Stimulated activated naive B cell treated with anti-CD40 and anti-IgM and Interleukin-4, amounts not matched to agents 10 μg/mL and 1 μg/mL and 100 μg/mL, for 72 hours (primary cell): Measurements from ENCODE around the gene HMGXB3.

ENCODE experiments used
- ATAC-seq, 2 donors: fragments of 150-1000 bp; cut with Tn5 transposase; replicated peaks; 2 replicates each; pipeline ENCODE4 v1.10.0; 2021; ENCODE audit warnings: moderate library complexity in 1 of 2
- DNase-seq: peaks from one replicate; pipeline ENCODE4 v3.0.0; 2021
- H3K27ac Mint-ChIP-seq: one replicate; pipeline ENCODE4 v1.8.0; 2022; ENCODE audit warnings: mild to moderate bottlenecking, mixed read lengths
- H3K27me3 Mint-ChIP-seq, 2 donors: one replicate each; pipeline ENCODE4 v1.8.0; 2022; ENCODE audit warnings: mixed read lengths in 2 of 2
- H3K36me3 Mint-ChIP-seq, 2 donors: one replicate each; pipeline ENCODE4 v1.8.0; 2022; ENCODE audit warnings: mixed read lengths in 2 of 2, mild to moderate bottlenecking in 1 of 2
- H3K4me1 Mint-ChIP-seq, 2 donors: one replicate each; pipeline ENCODE4 v1.8.0; 2022; ENCODE audit warnings: mixed read lengths in 2 of 2, mild to moderate bottlenecking in 1 of 2
- H3K4me3 Mint-ChIP-seq, 2 donors: one replicate each; pipeline ENCODE4 v1.8.0; 2022; ENCODE audit warnings: mild to moderate bottlenecking in 2 of 2, mixed read lengths in 2 of 2, moderate library complexity in 1 of 2
- H3K9me3 Mint-ChIP-seq, 2 donors: one replicate each; pipeline ENCODE4 v1.8.0; 2022; ENCODE audit warnings: mixed read lengths in 2 of 2, mild to moderate bottlenecking in 1 of 2

HMGXB3 gene

GRCh38 chr5:150000256-150000989 is at the start of gene HMGXB3, which contains the start of gene TIGD6:
TSS of gene HMGXB3 (plus strand) at chr5:150000739. CDS start at chr5:150004853, 4,114 bp downstream.
TSS of gene TIGD6 (minus strand) at chr5:150000654. CDS start at chr5:149996348, 4,306 bp downstream.
- Mint-ChIP-seq H3K27me3 (no peaks in the 10 kb centered on the region), H3K27ac (peak within 1 kb of the TSS; percentile 97), H3K4me3 (peak within 1 kb of the TSS; percentile 85 to 90), H3K36me3 (peaks cover 21 to 35% of the 10 kb centered on the region in 2 donors), H3K4me1 (peaks cover 31 to 48% of the 10 kb centered on the region in 2 donors), H3K9me3 (no peaks in the 10 kb centered on the region)
- peak; percentile 93 to 94 for ATAC-seq
- peak; percentile 96 for DNase-seq

- Mint-ChIP-seq H3K4me3 (no peak overlapping the region), H3K36me3 (no peaks in the 10 kb centered on the region), H3K27ac (no peak overlapping the region), H3K9me3 (no peaks in the 10 kb centered on the region), H3K27me3 (peaks cover 14 to 18% of the 10 kb centered on the region in 2 donors), H3K4me1 (no peaks in the 10 kb centered on the region)
- DNase-seq (no peak), ATAC-seq (no peak)
These were observed 49.3 kb upstream of the HMGXB3 start for GRCh38 chr5:149951138-149951749.

- Mint-ChIP-seq H3K27ac (no peak overlapping the region), H3K27me3 (peaks cover 10 to 13% of the 10 kb centered on the region in 2 donors), H3K4me3 (no peak overlapping the region), H3K4me1 (no peaks in the 10 kb centered on the region), H3K36me3 (no peaks in the 10 kb centered on the region), H3K9me3 (no peaks in the 10 kb centered on the region)
- ATAC-seq: no peak
- DNase-seq: no peak
These were observed 47.0 kb upstream of the HMGXB3 start for GRCh38 chr5:149953436-149954121.

DNA sequence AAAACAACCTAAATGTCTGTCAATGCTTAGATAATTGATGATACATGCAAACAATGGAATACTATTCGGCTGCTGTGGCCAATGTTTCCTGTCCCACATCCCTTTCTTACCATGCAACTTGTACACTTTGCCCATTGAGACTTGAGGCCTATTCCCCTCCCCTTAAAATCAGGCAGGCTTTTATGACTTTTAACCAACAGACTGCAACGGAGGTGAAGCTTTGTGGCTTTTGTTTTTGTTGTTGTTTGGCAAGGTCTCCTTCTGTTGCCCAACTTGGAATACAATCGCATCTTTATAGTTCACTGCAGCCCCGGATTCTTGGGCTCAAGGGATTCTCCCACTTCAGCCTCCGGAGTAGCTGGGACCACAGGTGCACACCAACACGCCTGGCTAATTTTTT is 45.7 kb upstream of the HMGXB3 start:
- Mint-ChIP-seq H3K36me3 (peaks cover 0 to 2% of the 10 kb centered on the region in 2 donors), H3K4me3 (no peak overlapping the region), H3K4me1 (peaks cover 4 to 7% of the 10 kb centered on the region in 2 donors), H3K9me3 (peaks cover 0 to 1% of the 10 kb centered on the region in 2 donors), H3K27me3 (peaks cover 4 to 11% of the 10 kb centered on the region in 2 donors), H3K27ac (no peak overlapping the region)
- DNase-seq: no peak
- no peak for ATAC-seq

GRCh38 chr5:149956685-149957084 is 43.9 kb upstream of the HMGXB3 start:
- DNase-seq (no peak), ATAC-seq (no peak)
- Mint-ChIP-seq H3K9me3 (peaks cover 0 to 1% of the 10 kb centered on the region in 2 donors), H3K27me3 (peaks cover 0 to 3% of the 10 kb centered on the region in 2 donors), H3K4me3 (no peak overlapping the region), H3K36me3 (peaks cover 0 to 2% of the 10 kb centered on the region in 2 donors), H3K27ac (no peak overlapping the region), H3K4me1 (peaks cover 13 to 22% of the 10 kb centered on the region in 2 donors)

DNA sequence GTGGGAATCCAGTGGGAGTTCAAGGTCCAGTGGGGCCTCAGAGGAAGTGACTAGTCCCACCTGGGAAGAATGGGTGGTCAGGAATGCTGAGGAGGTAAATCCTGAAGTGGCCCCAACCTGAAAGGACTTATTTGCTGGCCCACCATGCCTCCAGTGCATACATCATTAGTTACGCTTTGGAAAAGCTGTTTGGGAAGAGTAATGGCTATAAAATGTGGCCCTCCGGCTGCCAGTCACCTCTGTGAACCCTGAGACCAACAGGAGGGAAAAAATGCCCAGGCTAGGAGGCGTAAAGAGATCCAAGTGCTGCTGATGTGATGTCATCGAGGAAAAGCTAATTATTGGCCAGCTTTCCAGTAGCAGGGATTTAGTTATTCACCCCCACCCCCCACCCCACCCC is 42.7 kb upstream of the HMGXB3 start:
- Mint-ChIP-seq H3K36me3 (peaks cover 3 to 9% of the 10 kb centered on the region in 2 donors), H3K27me3 (no peaks in the 10 kb centered on the region), H3K4me1 (peaks cover 19 to 34% of the 10 kb centered on the region in 2 donors), H3K4me3 (no peak overlapping the region), H3K9me3 (peaks cover 0 to 1% of the 10 kb centered on the region in 2 donors), H3K27ac (no peak overlapping the region)
- DNase-seq (no peak), ATAC-seq (no peak)

- ATAC-seq (peak; percentile 37 to 47), DNase-seq (peak; percentile 58)
- no peaks in the 10 kb centered on the region for H3K27me3 Mint-ChIP-seq
- peaks cover 19 to 36% of the 10 kb centered on the region in 2 donors for H3K4me1 Mint-ChIP-seq
- peaks cover 0 to 1% of the 10 kb centered on the region in 2 donors for H3K9me3 Mint-ChIP-seq
- H3K4me3 Mint-ChIP-seq: peak overlapping the region; percentile 87 to 94
- peak overlapping the region; percentile 99 for H3K27ac Mint-ChIP-seq
- H3K36me3 Mint-ChIP-seq: peaks cover 3 to 10% of the 10 kb centered on the region in 2 donors
These were observed 40.9 kb upstream of the HMGXB3 start for GRCh38 chr5:149959406-149960236.

- Mint-ChIP-seq H3K4me3 (peak within 1 kb of the TSS; percentile 87 to 94), H3K27me3 (no peaks in the 10 kb centered on the region), H3K4me1 (peaks cover 19 to 36% of the 10 kb centered on the region in 2 donors), H3K36me3 (peaks cover 3 to 10% of the 10 kb centered on the region in 2 donors), H3K27ac (peak within 1 kb of the TSS; percentile 99), H3K9me3 (peaks cover 0 to 1% of the 10 kb centered on the region in 2 donors)
- ATAC-seq: peak; percentile 98 to 99
- peak; percentile 95 for DNase-seq
These were observed 40.0 kb upstream of the HMGXB3 start, which contains the start of gene SLC26A2 for GRCh38 chr5:149960272-149961185. TSS of gene SLC26A2 (plus strand) at chr5:149960758. CDS start at chr5:149977653, 16,895 bp downstream.

GRCh38 chr5:149961186-149961685 is 39.3 kb upstream of the HMGXB3 start:
- ATAC-seq: no peak
- peaks cover 0 to 1% of the 10 kb centered on the region in 2 donors for H3K9me3 Mint-ChIP-seq
- peaks cover 3 to 10% of the 10 kb centered on the region in 2 donors for H3K36me3 Mint-ChIP-seq
- no peak for DNase-seq
- no peaks in the 10 kb centered on the region for H3K27me3 Mint-ChIP-seq
- peak overlapping the region; percentile 53 for H3K27ac Mint-ChIP-seq
- H3K4me3 Mint-ChIP-seq: peak overlapping the region; percentile 87 to 94
- peaks cover 19 to 36% of the 10 kb centered on the region in 2 donors for H3K4me1 Mint-ChIP-seq

DNA sequence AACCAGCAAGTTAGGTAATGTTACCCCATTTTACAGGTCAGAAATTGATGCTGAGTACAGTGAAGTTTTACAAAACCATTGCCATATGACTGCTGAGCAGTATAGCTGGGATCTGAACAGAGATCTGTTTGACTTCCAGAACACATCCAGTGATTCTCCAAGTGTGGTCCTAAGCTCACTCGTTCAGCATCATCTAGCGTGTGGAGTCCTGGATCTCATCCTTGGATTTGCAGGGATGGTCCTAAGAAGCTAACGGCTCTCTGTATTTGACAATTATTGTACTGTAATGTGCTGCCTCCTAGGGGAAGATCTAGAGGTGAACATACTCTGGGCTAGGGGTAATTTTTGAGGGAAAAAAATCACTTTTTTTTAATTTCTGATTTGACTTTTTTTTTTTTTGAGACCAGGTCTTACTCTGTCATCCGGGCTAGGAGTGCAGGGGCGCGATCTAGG is 38.6 kb upstream of the HMGXB3 start:
- no peak for DNase-seq
- H3K4me1 Mint-ChIP-seq: peaks cover 19 to 36% of the 10 kb centered on the region in 2 donors

DNA sequence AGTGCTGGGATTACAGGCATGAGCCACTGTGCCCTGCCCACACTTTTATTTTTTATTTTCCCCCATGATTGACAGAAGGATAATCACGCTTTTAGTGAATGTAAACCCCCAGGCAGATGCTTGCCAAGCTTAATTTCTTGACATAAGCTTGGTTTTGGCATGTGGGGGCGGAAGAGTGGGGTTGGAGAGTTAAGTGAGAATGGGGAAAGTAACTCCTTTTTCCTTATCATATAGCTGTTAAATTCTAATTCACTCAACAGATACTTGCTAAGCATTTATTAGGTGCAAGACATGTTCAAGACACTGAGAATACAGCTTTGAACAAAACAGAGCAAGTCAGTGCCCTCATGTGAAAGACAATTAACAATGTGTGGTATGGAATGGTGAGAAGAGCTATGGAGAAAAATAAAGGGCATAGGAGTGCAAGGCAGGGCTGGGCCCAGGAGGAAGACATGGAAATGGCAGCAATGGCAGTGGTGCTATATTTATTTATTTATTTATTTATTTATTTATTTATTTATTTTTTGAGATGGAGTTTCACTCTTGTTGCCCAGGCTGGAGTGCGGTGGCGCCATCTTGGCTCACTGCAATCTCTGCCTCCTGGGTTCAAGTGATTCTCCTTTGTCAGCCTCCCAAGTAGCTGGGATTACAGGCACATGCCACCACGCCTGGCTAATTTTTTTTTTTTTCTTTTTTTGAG is 37.8 kb upstream of the HMGXB3 start:
- no peak for ATAC-seq
- H3K4me3 Mint-ChIP-seq: no peak overlapping the region
- no peaks in the 10 kb centered on the region for H3K27me3 Mint-ChIP-seq
- H3K9me3 Mint-ChIP-seq: peaks cover 0 to 1% of the 10 kb centered on the region in 2 donors
- peaks cover 3 to 10% of the 10 kb centered on the region in 2 donors for H3K36me3 Mint-ChIP-seq
- H3K4me1 Mint-ChIP-seq: peaks cover 19 to 36% of the 10 kb centered on the region in 2 donors
- no peak overlapping the region for H3K27ac Mint-ChIP-seq
- no peak for DNase-seq

More for the DNA sequence above, 38.6 kb upstream of the HMGXB3 start:
- no peak for ATAC-seq
- H3K27me3 Mint-ChIP-seq: no peaks in the 10 kb centered on the region
- no peak overlapping the region for H3K4me3 Mint-ChIP-seq
- H3K27ac Mint-ChIP-seq: no peak overlapping the region
- peaks cover 3 to 10% of the 10 kb centered on the region in 2 donors for H3K36me3 Mint-ChIP-seq
- H3K9me3 Mint-ChIP-seq: peaks cover 0 to 1% of the 10 kb centered on the region in 2 donors

- Mint-ChIP-seq H3K27me3 (no peaks in the 10 kb centered on the region), H3K36me3 (peaks cover 3 to 10% of the 10 kb centered on the region in 2 donors), H3K9me3 (peaks cover 0 to 1% of the 10 kb centered on the region in 2 donors), H3K4me3 (no peak overlapping the region), H3K27ac (no peak overlapping the region), H3K4me1 (peaks cover 19 to 36% of the 10 kb centered on the region in 2 donors)
- no peak for DNase-seq
- no peak for ATAC-seq
These were observed 36.8 kb upstream of the HMGXB3 start for GRCh38 chr5:149963729-149964128.
